Parathyroid adenoma (tissue), 2 donors: ENCODE measurements around the gene IGIP.

Source experiments
- H2AFZ ChIP-seq: fragments of 300-600 bp; sonication (generic); one replicate; pipeline ENCODE4 v1.7.0; 2017; ENCODE audit warnings: antibody characterized with exemption, mild to moderate bottlenecking
- H3K27ac ChIP-seq: fragments of 300-600 bp; sonication (generic); one replicate; pipeline ENCODE4 v1.7.0; 2017
- H3K27me3 ChIP-seq: fragments of 300-600 bp; sonication (generic); one replicate; pipeline ENCODE4 v1.7.0; 2017; ENCODE audit warnings: low read length; ENCODE audit not compliant: control insufficient read depth, insufficient read depth
- H3K36me3 ChIP-seq: fragments of 300-600 bp; sonication (generic); one replicate; pipeline ENCODE4 v1.7.0; 2017; ENCODE audit warnings: low read length; ENCODE audit not compliant: control insufficient read depth, insufficient read depth
- H3K4me1 ChIP-seq: fragments of 300-600 bp; sonication (generic); one replicate; pipeline ENCODE4 v1.7.0; 2017; ENCODE audit warnings: control low read depth
- H3K4me2 ChIP-seq: fragments of 300-600 bp; sonication (generic); one replicate; pipeline ENCODE4 v1.7.0; 2017; ENCODE audit warnings: low read length
- H3K4me3 ChIP-seq: fragments of 300-600 bp; sonication (generic); one replicate; pipeline ENCODE4 v1.7.0; 2017; ENCODE audit warnings: low read depth, low read length
- H3K79me2 ChIP-seq: fragments of 300-600 bp; sonication (generic); one replicate; pipeline ENCODE4 v1.7.0; 2017; ENCODE audit warnings: control low read depth
- H3K9ac ChIP-seq: fragments of 300-600 bp; sonication (generic); one replicate; pipeline ENCODE4 v1.7.0; 2017; ENCODE audit warnings: mild to moderate bottlenecking
- H3K9me3 ChIP-seq: fragments of 300-600 bp; sonication (generic); one replicate; pipeline ENCODE4 v1.7.0; 2017; ENCODE audit warnings: low read length; ENCODE audit not compliant: control insufficient read depth
- TF ChIP-seq, protein P1 (sequence below): fragments of 300-600 bp; sonication (generic); IDR thresholded peaks from one replicate; pipeline ENCODE4 v1.7.0; 2017; ENCODE audit warnings: antibody characterized with exemption, mild to moderate bottlenecking
- donor health status: primary hyperparathyroidism.

Gene IGIP

DNA sequence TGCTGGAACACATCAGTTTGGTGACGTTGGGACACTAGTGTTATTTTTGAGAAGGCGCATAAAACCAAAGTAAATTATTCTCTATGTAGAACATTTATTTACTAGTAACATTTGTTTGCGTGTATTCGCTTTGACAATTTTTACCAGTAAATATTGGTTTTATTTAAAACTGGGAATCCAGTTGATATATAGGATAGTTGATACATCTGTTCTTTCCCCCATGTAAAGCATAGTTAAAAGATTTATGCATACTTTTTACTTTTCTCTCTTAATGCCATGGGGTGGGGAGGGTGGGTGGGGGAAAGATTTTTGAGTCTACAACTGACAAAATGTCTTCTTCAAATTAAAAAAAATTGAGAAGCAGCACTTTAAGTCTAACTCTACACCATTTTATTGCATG, at the start of gene IGIP:
Gene IGIP, plus strand, starts transcription at position 301 of the 400 bp plus-strand sequence. CDS start 2,540 bp downstream, outside the sequence.
- Histone ChIP-seq H3K27ac (no peak within 1 kb of the TSS), H3K4me3 (no peak within 1 kb of the TSS), H3K9me3 (no peaks in the 10 kb centered on the region), H3K9ac (no peak within 1 kb of the TSS), H3K36me3 (no peaks in the 10 kb centered on the region), H3K79me2 (peaks cover 42% of the 10 kb centered on the region), H3K4me1 (no peaks in the 10 kb centered on the region), H2AFZ (no peak within 1 kb of the TSS), H3K27me3 (no peaks in the 10 kb centered on the region), H3K4me2 (peak within 1 kb of the TSS; percentile 35)
- TF ChIP-seq, protein P1, sequence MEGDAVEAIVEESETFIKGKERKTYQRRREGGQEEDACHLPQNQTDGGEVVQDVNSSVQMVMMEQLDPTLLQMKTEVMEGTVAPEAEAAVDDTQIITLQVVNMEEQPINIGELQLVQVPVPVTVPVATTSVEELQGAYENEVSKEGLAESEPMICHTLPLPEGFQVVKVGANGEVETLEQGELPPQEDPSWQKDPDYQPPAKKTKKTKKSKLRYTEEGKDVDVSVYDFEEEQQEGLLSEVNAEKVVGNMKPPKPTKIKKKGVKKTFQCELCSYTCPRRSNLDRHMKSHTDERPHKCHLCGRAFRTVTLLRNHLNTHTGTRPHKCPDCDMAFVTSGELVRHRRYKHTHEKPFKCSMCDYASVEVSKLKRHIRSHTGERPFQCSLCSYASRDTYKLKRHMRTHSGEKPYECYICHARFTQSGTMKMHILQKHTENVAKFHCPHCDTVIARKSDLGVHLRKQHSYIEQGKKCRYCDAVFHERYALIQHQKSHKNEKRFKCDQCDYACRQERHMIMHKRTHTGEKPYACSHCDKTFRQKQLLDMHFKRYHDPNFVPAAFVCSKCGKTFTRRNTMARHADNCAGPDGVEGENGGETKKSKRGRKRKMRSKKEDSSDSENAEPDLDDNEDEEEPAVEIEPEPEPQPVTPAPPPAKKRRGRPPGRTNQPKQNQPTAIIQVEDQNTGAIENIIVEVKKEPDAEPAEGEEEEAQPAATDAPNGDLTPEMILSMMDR, result no peak

DNA sequence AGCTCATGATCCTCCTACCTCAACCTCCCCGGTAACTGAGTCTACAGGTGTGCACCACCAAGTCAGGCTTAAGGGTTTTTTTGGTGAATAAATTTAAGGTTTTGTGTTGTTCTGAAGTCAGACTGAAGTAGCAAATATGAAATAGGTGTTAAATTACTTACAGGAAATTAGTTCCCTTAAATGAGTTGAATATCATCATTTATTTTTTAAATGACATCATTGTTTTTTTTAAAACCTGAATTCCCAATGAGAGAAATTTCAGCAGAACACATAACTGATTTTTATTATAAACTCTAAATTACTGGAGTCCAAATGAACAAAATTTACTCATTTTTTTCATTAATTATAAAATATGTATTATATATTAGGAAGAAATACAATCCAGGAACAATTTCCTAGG, 49.6 kb upstream of the IGIP start:
- Histone ChIP-seq H3K27me3 (no peaks in the 10 kb centered on the region), H2AFZ (no peak overlapping the region), H3K79me2 (no peaks in the 10 kb centered on the region), H3K4me2 (no peak overlapping the region), H3K27ac (no peak overlapping the region), H3K9me3 (no peaks in the 10 kb centered on the region), H3K4me1 (no peaks in the 10 kb centered on the region), H3K36me3 (no peaks in the 10 kb centered on the region), H3K4me3 (no peak overlapping the region), H3K9ac (no peak overlapping the region)
- TF ChIP-seq, protein P1, result no peak

DNA sequence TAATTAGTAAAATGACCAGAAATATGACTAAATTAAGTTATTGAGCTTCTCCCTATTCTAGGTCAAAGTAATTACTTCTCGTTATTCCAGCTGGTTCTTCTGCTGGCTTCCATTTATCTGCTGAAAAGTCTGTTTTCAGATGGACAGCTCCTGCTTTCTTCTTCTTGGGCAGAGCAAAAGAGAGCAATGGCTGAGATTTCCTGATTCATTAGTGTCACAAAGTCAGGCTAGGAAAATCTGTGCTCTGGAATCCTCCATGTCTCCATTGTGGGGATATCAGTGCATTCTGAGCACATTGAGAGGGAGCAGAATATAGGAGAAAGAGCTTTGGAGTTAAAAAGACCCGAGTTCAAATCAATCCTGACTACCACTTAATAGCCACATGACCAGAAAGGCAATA, 48.9 kb upstream of the IGIP start:
- Histone ChIP-seq H3K27me3 (no peaks in the 10 kb centered on the region), H3K36me3 (no peaks in the 10 kb centered on the region), H3K4me2 (no peak overlapping the region), H3K79me2 (no peaks in the 10 kb centered on the region), H3K4me1 (no peaks in the 10 kb centered on the region), H3K27ac (no peak overlapping the region), H2AFZ (peak overlapping the region; percentile 11), H3K4me3 (no peak overlapping the region), H3K9me3 (no peaks in the 10 kb centered on the region), H3K9ac (no peak overlapping the region)
- TF ChIP-seq, protein P1, result no peak

DNA sequence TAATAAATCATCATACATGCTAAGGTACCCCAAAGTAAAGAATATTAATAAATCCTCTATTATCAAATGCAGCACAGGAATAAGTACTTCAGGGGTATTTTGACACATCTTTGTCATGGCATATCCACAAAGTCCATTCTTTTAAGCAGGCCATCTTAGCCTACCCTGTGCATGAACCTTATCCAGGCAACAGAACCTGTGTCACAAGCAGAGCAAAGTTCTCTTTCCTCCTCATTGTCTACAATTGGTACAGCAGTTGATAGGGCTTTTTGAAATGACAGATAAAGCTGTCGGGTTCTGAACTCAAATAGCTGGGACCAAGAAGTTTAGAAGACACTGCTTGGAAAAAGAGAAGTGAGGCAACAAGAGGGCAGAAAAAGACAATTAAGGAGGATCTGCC, 42.6 kb upstream of the IGIP start:
- H3K9ac ChIP-seq, result no peak overlapping the region
- no peak overlapping the region for H3K4me3 ChIP-seq
- H3K36me3 ChIP-seq, result no peaks in the 10 kb centered on the region
- H3K9me3 ChIP-seq, result no peaks in the 10 kb centered on the region
- peaks cover 8% of the 10 kb centered on the region for H3K4me1 ChIP-seq
- TF ChIP-seq, protein P1, result no peak
- H3K4me2 ChIP-seq, result no peak overlapping the region
- no peaks in the 10 kb centered on the region for H3K27me3 ChIP-seq
- no peak overlapping the region for H2AFZ ChIP-seq
- H3K27ac ChIP-seq, result no peak overlapping the region
- H3K79me2 ChIP-seq, result no peaks in the 10 kb centered on the region

DNA sequence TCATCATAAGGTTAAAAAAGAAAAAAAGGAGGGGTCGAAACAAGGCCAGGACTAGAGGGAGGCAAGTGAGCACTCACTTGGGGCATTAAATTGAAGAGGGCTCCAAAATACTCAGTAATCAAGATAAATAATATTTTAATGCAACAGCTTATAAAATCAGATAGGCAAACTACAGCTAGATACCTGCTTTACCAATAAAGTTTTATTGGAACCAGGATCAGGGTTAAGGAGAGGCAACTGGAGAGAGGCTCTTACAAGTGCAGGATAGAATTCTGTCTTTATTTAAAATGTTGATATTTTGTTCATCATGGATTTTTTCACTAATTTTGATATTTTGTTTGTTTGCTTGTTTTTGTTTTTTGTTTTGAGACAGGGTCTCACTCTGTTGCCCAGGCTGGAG, 42.1 kb upstream of the IGIP start:
- TF ChIP-seq, protein P1, result no peak
- peaks cover 8% of the 10 kb centered on the region for H3K4me1 ChIP-seq
- H2AFZ ChIP-seq, result no peak overlapping the region
- no peak overlapping the region for H3K4me2 ChIP-seq
- H3K9me3 ChIP-seq, result no peaks in the 10 kb centered on the region
- H3K36me3 ChIP-seq, result no peaks in the 10 kb centered on the region
- H3K4me3 ChIP-seq, result no peak overlapping the region
- no peaks in the 10 kb centered on the region for H3K79me2 ChIP-seq
- no peak overlapping the region for H3K27ac ChIP-seq
- H3K27me3 ChIP-seq, result no peaks in the 10 kb centered on the region
- H3K9ac ChIP-seq, result no peak overlapping the region
